Measurements from ENCODE around the gene MYO5C.
A peak's percentile ranks its signal among the peaks of the same experiment; 100 is the strongest.
"Not testable (repeated sequence)": the region's sequence is repeated elsewhere in the genome, so short reads cannot be mapped to it uniquely, and the experiment has no call there.

The MYO5C gene

GRCh38 chr15:52180196-52180835 is 115.3 kb downstream of the MYO5C start:
- TF ChIP-seq CTCF (IDR thresholded peaks at IDR 0.05; ENCODE audit: borderline replicate concordance, control extremely low read depth, extremely low read depth, insufficient read depth, missing control alignments) = no peak
- peak; percentile 72 for DNase-seq (ENCODE audit: low spot score)
- in situ Hi-C loops (cut with MboI; ENCODE audit: low sequenced_read_pairs, unreplicated experiment) = no loop called here

GRCh38 chr15:52179278-52180195 is 116.1 kb downstream of the MYO5C start:
- TF ChIP-seq CTCF (IDR thresholded peaks at IDR 0.05; ENCODE audit: borderline replicate concordance, control extremely low read depth, extremely low read depth, insufficient read depth, missing control alignments) = no peak
- in situ Hi-C loops (cut with MboI; ENCODE audit: low sequenced_read_pairs, unreplicated experiment) = no loop called here
- peak; percentile 93 for DNase-seq (ENCODE audit: low spot score)

- TF ChIP-seq CTCF (IDR thresholded peaks at IDR 0.05; ENCODE audit: borderline replicate concordance, control extremely low read depth, extremely low read depth, insufficient read depth, missing control alignments) = no peak
- in situ Hi-C loops (cut with MboI; ENCODE audit: low sequenced_read_pairs, unreplicated experiment) = no loop called here
- DNase-seq (ENCODE audit: low spot score) = no peak
These were observed 116.8 kb downstream of the MYO5C start for GRCh38 chr15:52178765-52179164.

GRCh38 chr15:52172869-52173268 is 122.7 kb downstream of the MYO5C start:
- TF ChIP-seq CTCF (IDR thresholded peaks at IDR 0.05; ENCODE audit: borderline replicate concordance, control extremely low read depth, extremely low read depth, insufficient read depth, missing control alignments) = no peak
- in situ Hi-C loops (cut with MboI; ENCODE audit: low sequenced_read_pairs, unreplicated experiment) = no loop called here

GRCh38 chr15:52171807-52172206 is 123.8 kb downstream of the MYO5C start:
- DNase-seq (ENCODE audit: low spot score) = no peak
- in situ Hi-C loops (cut with MboI; ENCODE audit: low sequenced_read_pairs, unreplicated experiment) = no loop called here
- TF ChIP-seq CTCF (IDR thresholded peaks at IDR 0.05; ENCODE audit: borderline replicate concordance, control extremely low read depth, extremely low read depth, insufficient read depth, missing control alignments) = no peak

More at GRCh38 chr15:52172869-52173268, 122.7 kb downstream of the MYO5C start:
- DNase-seq (ENCODE audit: low spot score) = no peak

GRCh38 chr15:52171386-52171785 is 124.2 kb downstream of the MYO5C start:
- no peak for DNase-seq (ENCODE audit: low spot score)
- in situ Hi-C loops (cut with MboI; ENCODE audit: low sequenced_read_pairs, unreplicated experiment) = no loop called here
- TF ChIP-seq CTCF (IDR thresholded peaks at IDR 0.05; ENCODE audit: borderline replicate concordance, control extremely low read depth, extremely low read depth, insufficient read depth, missing control alignments) = no peak

- DNase-seq (ENCODE audit: low spot score); in situ Hi-C loops (cut with MboI; ENCODE audit: low sequenced_read_pairs, unreplicated experiment): not testable (repeated sequence)
These were observed 125.4 kb downstream of the MYO5C start for GRCh38 chr15:52170199-52170598.

- in situ Hi-C loops (cut with MboI; ENCODE audit: low sequenced_read_pairs, unreplicated experiment); DNase-seq (ENCODE audit: low spot score): not testable (repeated sequence)
These were observed 130.0 kb downstream of the MYO5C start for GRCh38 chr15:52165494-52166131.

Measured in GM13976 (cell line).